Liver (tissue), 9 donors: ENCODE results near the gene STXBP4. TPM values are rescaled to one million over a fixed set of nuclear protein-coding genes. Genes with fewer than 3 reads are reported as not detected.

Experiments
- DNase-seq: peaks from one replicate; pipeline ENCODE4 v3.0.0-alpha.2; 2017; ENCODE audit warnings: low spot score
- H3K27ac ChIP-seq, 2 donors: one replicate each; pipeline ENCODE4 v1.7.0; 2013; ENCODE audit warnings: inconsistent platforms in 2 of 2, low read length in 2 of 2, control low read depth in 1 of 2, low read depth in 1 of 2, mild to moderate bottlenecking in 1 of 2
- H3K27me3 ChIP-seq, 4 donors: one replicate each; pipeline versions ENCODE4 v1.6.1 to v1.7.0; 2013; ENCODE audit warnings: low read length in 3 of 4, inconsistent platforms in 1 of 4, mild to moderate bottlenecking in 1 of 4, moderate library complexity in 1 of 4; ENCODE audit not compliant: control insufficient read depth in 4 of 4, insufficient read depth in 4 of 4
- H3K36me3 ChIP-seq, 4 donors: one replicate each; pipeline versions ENCODE4 v1.6.1 to v1.7.0; 2013; ENCODE audit warnings: low read length in 3 of 4, mild to moderate bottlenecking in 3 of 4, low read depth in 1 of 4, moderate library complexity in 1 of 4; ENCODE audit not compliant: control insufficient read depth in 4 of 4, insufficient read depth in 3 of 4
- H3K4me1 ChIP-seq, 4 donors: one replicate each; pipeline versions ENCODE4 v1.6.1 to v1.7.0; 2013; ENCODE audit warnings: low read length in 3 of 4, mild to moderate bottlenecking in 3 of 4, moderate library complexity in 1 of 4; ENCODE audit not compliant: control insufficient read depth in 4 of 4, insufficient read depth in 4 of 4
- H3K4me3 ChIP-seq, 3 donors: one replicate each; pipeline versions ENCODE4 v1.6.1 to v1.7.0; 2013; ENCODE audit warnings: low read length in 3 of 3, control low read depth in 1 of 3, low read depth in 1 of 3, mild to moderate bottlenecking in 1 of 3
- H3K9ac ChIP-seq, 2 donors: one replicate each; pipeline ENCODE4 v1.7.0; 2013; ENCODE audit warnings: low read length in 2 of 2, mild to moderate bottlenecking in 2 of 2, moderate library complexity in 2 of 2, control low read depth in 1 of 2, low read depth in 1 of 2
- H3K9me3 ChIP-seq, 4 donors: one replicate each; pipeline versions ENCODE4 v1.6.1 to v1.7.0; 2013; ENCODE audit warnings: low read length in 3 of 4; ENCODE audit not compliant: control insufficient read depth in 4 of 4
- EGR1 ChIP-seq, 2 donors: IDR thresholded peaks; 2 replicates each; pipeline ENCODE4 v1.6.1; 2016 to 2018; ENCODE audit warnings: antibody characterized with exemption in 2 of 2, low read depth in 2 of 2
- FOXA1 ChIP-seq: IDR thresholded peaks from 2 replicates; pipeline ENCODE4 v1.6.1; 2016; ENCODE audit warnings: antibody characterized with exemption
- FOXA2 ChIP-seq: IDR thresholded peaks from 2 replicates; pipeline ENCODE4 v1.6.1; 2016; ENCODE audit warnings: antibody characterized with exemption
- GABPA ChIP-seq, 2 donors: IDR thresholded peaks in 1 of 2; conservative IDR thresholded peaks in 1 of 2; 2 replicates each; pipeline ENCODE4 v1.6.1; 2016; ENCODE audit warnings: antibody characterized with exemption in 2 of 2, mild to moderate bottlenecking in 1 of 2, moderate library complexity in 1 of 2
- HNF4A ChIP-seq, 2 donors: conservative IDR thresholded peaks; 2 replicates each; pipeline ENCODE4 v1.6.1; 2016; ENCODE audit warnings: antibody characterized with exemption in 2 of 2, mild to moderate bottlenecking in 2 of 2
- HNF4G ChIP-seq: IDR thresholded peaks from 2 replicates; pipeline ENCODE4 v1.6.1; 2016; ENCODE audit warnings: antibody characterized with exemption
- JUND ChIP-seq, 2 donors: IDR thresholded peaks; 2 replicates each; pipeline ENCODE4 v1.6.1; 2016; ENCODE audit warnings: antibody characterized with exemption in 2 of 2
- NR2F2 ChIP-seq: IDR thresholded peaks from 2 replicates; pipeline ENCODE4 v1.6.1; 2016; ENCODE audit warnings: antibody characterized with exemption
- RAD21 ChIP-seq, 2 donors: IDR thresholded peaks; 2 replicates each; pipeline ENCODE4 v1.6.1; 2016; ENCODE audit warnings: antibody characterized with exemption in 2 of 2, mild to moderate bottlenecking in 2 of 2
- RXRA ChIP-seq, 2 donors: IDR thresholded peaks; 2 replicates each; pipeline ENCODE4 v1.6.1; 2017 to 2018; ENCODE audit warnings: antibody characterized with exemption in 2 of 2, mild to moderate bottlenecking in 1 of 2
- SP1 ChIP-seq: IDR thresholded peaks from 2 replicates; pipeline ENCODE4 v1.6.1; 2018; ENCODE audit warnings: antibody characterized with exemption, mild to moderate bottlenecking
- TAF1 ChIP-seq: conservative IDR thresholded peaks from 2 replicates; pipeline ENCODE4 v1.6.1; 2016; ENCODE audit warnings: antibody characterized with exemption, mild to moderate bottlenecking
- YY1 ChIP-seq: IDR thresholded peaks from 2 replicates; pipeline ENCODE4 v1.6.1; 2016; ENCODE audit warnings: antibody characterized with exemption, mild to moderate bottlenecking
- ZBTB33 ChIP-seq: IDR thresholded peaks from 2 replicates; pipeline ENCODE4 v1.6.1; 2016; ENCODE audit warnings: antibody characterized with exemption
- WGBS: extraction: QIAGEN DNeasy Blood & Tissue Kit; methylation state at CpG from one replicate; pipeline ENCODE4 v1.1.7; 2013; 5-methylcytosine and 5-hydroxymethylcytosine counted together
- polyA plus RNA-seq, 2 donors: library from polyadenylated mRNA; stranded (reverse) in 1 of 2; unstranded in 1 of 2; fragments of 200-250 nt in 1 of 2; fragments of >200 nt in 1 of 2; fragmentation: Nextera tagmentation in 1 of 2; extraction: Ambion mirVana in 1 of 2; gene quantifications; one replicate each; pipeline versions ENCODE4 v1.2.1 to v1.2.3, GENCODE V29; 2013 to 2015
- total RNA-seq, 2 donors: library from RNA; depleted of rRNA; stranded (reverse); fragments of >200 nt; gene quantifications; one replicate each; pipeline ENCODE4 v1.2.3, GENCODE V29; 2014
- TF ChIP-seq, protein P1 (sequence below): IDR thresholded peaks from 2 replicates; pipeline ENCODE4 v1.6.1; 2016; ENCODE audit warnings: antibody characterized with exemption, mild to moderate bottlenecking
- TF ChIP-seq, protein P2 (sequence below): IDR thresholded peaks from 2 replicates; pipeline ENCODE4 v1.6.1; 2016; ENCODE audit warnings: antibody characterized with exemption
- TF ChIP-seq, protein P3 (sequence below): IDR thresholded peaks from 2 replicates; pipeline ENCODE4 v1.6.1; 2016; ENCODE audit warnings: antibody characterized with exemption
- TF ChIP-seq, protein P4 (sequence below): fragments of 150-350 bp; IDR thresholded peaks from 2 replicates; pipeline ENCODE4 v1.5.1; 2017; ENCODE audit warnings: improper control_type of control experiment, low read depth, low read length; ENCODE audit not compliant: missing input control
- donor health status: healthy.
- donor health status: healthy.
- donor health status: healthy.
- donor health status: healthy.
- donor health status: healthy.

The STXBP4 gene
- total and polyA plus RNA-seq, 4 donors, result 1.5 to 12.6 (median 3.5) TPM

DNA sequence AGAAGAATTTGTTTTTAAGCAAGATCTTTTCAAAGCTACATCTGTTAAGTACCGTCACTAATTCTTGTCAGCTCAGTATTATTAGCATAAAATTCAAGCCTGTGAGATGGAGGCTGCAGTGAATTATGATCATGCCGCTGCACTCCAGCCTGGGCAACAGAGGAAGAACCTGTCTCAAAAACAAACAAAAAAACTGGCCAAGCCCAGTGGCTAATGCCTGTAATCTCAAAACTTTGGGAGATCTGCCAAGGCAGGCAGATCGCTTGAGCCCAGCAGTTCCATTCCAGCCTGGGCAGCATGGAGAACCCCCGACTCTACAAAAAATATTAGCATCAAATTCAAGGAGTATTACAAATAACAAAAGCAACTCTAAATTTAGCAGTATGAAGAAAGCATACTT lies 88.0 kb downstream of the STXBP4 start (continued):
- TF ChIP-seq, protein P1, sequence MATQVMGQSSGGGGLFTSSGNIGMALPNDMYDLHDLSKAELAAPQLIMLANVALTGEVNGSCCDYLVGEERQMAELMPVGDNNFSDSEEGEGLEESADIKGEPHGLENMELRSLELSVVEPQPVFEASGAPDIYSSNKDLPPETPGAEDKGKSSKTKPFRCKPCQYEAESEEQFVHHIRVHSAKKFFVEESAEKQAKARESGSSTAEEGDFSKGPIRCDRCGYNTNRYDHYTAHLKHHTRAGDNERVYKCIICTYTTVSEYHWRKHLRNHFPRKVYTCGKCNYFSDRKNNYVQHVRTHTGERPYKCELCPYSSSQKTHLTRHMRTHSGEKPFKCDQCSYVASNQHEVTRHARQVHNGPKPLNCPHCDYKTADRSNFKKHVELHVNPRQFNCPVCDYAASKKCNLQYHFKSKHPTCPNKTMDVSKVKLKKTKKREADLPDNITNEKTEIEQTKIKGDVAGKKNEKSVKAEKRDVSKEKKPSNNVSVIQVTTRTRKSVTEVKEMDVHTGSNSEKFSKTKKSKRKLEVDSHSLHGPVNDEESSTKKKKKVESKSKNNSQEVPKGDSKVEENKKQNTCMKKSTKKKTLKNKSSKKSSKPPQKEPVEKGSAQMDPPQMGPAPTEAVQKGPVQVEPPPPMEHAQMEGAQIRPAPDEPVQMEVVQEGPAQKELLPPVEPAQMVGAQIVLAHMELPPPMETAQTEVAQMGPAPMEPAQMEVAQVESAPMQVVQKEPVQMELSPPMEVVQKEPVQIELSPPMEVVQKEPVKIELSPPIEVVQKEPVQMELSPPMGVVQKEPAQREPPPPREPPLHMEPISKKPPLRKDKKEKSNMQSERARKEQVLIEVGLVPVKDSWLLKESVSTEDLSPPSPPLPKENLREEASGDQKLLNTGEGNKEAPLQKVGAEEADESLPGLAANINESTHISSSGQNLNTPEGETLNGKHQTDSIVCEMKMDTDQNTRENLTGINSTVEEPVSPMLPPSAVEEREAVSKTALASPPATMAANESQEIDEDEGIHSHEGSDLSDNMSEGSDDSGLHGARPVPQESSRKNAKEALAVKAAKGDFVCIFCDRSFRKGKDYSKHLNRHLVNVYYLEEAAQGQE, result peak; percentile 22
- TF ChIP-seq, protein P2, sequence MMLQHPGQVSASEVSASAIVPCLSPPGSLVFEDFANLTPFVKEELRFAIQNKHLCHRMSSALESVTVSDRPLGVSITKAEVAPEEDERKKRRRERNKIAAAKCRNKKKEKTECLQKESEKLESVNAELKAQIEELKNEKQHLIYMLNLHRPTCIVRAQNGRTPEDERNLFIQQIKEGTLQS, result no peak
- TF ChIP-seq NR2F2 (no peak), EGR1 (IDR thresholded peaks at IDR 0.05; ENCODE audit: low read depth in 2 of 2) (no peak), RAD21 (IDR thresholded peaks at IDR 0.05) (peak; percentile 56 to 67), HNF4G (no peak), TAF1 (no peak)

GRCh38 chr17:55057184-55057583 lies 88.6 kb downstream of the STXBP4 start:
- no peaks in the 10 kb centered on the region for H3K27me3 ChIP-seq
- no peak overlapping the region for H3K27ac ChIP-seq
- no peaks in the 10 kb centered on the region for H3K9me3 ChIP-seq
- no peak overlapping the region for H3K9ac ChIP-seq
- H3K36me3 ChIP-seq, result no peaks in the 10 kb centered on the region
- DNase-seq, result no peak
- TF ChIP-seq YY1 (no peak), FOXA2 (no peak), FOXA1 (no peak), TAF1 (no peak), ZBTB33 (no peak), RXRA (IDR thresholded peaks at IDR 0.05) (no peak), HNF4A (conservative IDR thresholded peaks at IDR 0.05) (no peak), JUND (IDR thresholded peaks at IDR 0.05) (no peak), GABPA (IDR thresholded peaks at IDR 0.05 in 1 of 2, conservative IDR thresholded peaks at IDR 0.05 in 1 of 2) (no peak), RAD21 (IDR thresholded peaks at IDR 0.05) (no peak), EGR1 (IDR thresholded peaks at IDR 0.05; ENCODE audit: low read depth in 2 of 2) (no peak), SP1 (no peak), NR2F2 (no peak), HNF4G (no peak)
- TF ChIP-seq, protein P3, sequence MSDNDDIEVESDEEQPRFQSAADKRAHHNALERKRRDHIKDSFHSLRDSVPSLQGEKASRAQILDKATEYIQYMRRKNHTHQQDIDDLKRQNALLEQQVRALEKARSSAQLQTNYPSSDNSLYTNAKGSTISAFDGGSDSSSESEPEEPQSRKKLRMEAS, result no peak
- TF ChIP-seq, protein P4, sequence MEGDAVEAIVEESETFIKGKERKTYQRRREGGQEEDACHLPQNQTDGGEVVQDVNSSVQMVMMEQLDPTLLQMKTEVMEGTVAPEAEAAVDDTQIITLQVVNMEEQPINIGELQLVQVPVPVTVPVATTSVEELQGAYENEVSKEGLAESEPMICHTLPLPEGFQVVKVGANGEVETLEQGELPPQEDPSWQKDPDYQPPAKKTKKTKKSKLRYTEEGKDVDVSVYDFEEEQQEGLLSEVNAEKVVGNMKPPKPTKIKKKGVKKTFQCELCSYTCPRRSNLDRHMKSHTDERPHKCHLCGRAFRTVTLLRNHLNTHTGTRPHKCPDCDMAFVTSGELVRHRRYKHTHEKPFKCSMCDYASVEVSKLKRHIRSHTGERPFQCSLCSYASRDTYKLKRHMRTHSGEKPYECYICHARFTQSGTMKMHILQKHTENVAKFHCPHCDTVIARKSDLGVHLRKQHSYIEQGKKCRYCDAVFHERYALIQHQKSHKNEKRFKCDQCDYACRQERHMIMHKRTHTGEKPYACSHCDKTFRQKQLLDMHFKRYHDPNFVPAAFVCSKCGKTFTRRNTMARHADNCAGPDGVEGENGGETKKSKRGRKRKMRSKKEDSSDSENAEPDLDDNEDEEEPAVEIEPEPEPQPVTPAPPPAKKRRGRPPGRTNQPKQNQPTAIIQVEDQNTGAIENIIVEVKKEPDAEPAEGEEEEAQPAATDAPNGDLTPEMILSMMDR, result no peak
- TF ChIP-seq, protein P1, result no peak
- TF ChIP-seq, protein P2, result no peak
- no peak overlapping the region for H3K4me3 ChIP-seq
- peaks cover 0 to 5% (median 2%) of the 10 kb centered on the region in 4 donors for H3K4me1 ChIP-seq
- 79% methylated on average over 3 of the region's 3 CpGs for WGBS
